Tibial artery (tissue), 4 donors: ENCODE results near the gene CARM1.

Source experiments
- DNase-seq, 2 donors: peaks; one replicate each; pipeline ENCODE4 v3.0.0-alpha.2; 2019
- H3K27ac ChIP-seq, 2 donors: fragments of 200-600 bp; sonication (generic) in 1 of 2; 1 replicate in 1 of 2; 2 replicates in 1 of 2; pipeline ENCODE4 v1.5.1; 2018 to 2019; ENCODE audit warnings: mild to moderate bottlenecking in 1 of 2
- H3K27me3 ChIP-seq, 2 donors: fragments of 200-600 bp; sonication (generic) in 1 of 2; one replicate each; pipeline versions ENCODE4 v1.5.1 to v1.6.0; 2016 to 2019
- H3K36me3 ChIP-seq, 3 donors: fragments of 200-600 bp; sonication (generic) in 2 of 3; one replicate each; pipeline ENCODE4 v1.5.1; 2016 to 2019; ENCODE audit warnings: mild to moderate bottlenecking in 2 of 3
- H3K4me1 ChIP-seq, 4 donors: fragments of 200-600 bp; sonication (generic) in 2 of 4; 1 replicate in 3 of 4; 2 replicates in 1 of 4; pipeline ENCODE4 v1.5.1; 2016 to 2019
- H3K4me3 ChIP-seq, 2 donors: fragments of 200-600 bp; sonication (generic) in 1 of 2; 1 replicate in 1 of 2; 2 replicates in 1 of 2; pipeline ENCODE4 v1.5.1; 2018 to 2019; ENCODE audit warnings: mild to moderate bottlenecking in 2 of 2
- H3K9me3 ChIP-seq, 3 donors: fragments of 200-600 bp; sonication (generic) in 1 of 3; one replicate each; pipeline ENCODE4 v1.5.1; 2016 to 2019
- intact Hi-C: fragments of 100-400 bp; cut with DNase I; formaldehyde crosslinking; loops from one replicate; pipeline ENCODE4 v1.15.0; 2023; ENCODE audit warnings: low total_unique reads
- TF ChIP-seq, protein P1 (sequence below), 2 experiments: fragments of 200-600 bp in 1 of 2; fragments of 450-650 bp in 1 of 2; IDR thresholded peaks; one replicate each; pipeline ENCODE4 v1.5.1; 2017 to 2019; ENCODE audit warnings: antibody characterized with exemption in 2 of 2, mild to moderate bottlenecking in 1 of 2, moderate library complexity in 1 of 2

Gene CARM1

GRCh38 chr19:10829967-10830366, 41.4 kb upstream of the CARM1 start:
- H3K4me3 ChIP-seq, result no peak overlapping the region
- intact Hi-C loops, result no loop called here
- H3K27me3 ChIP-seq, result no peaks in the 10 kb centered on the region
- DNase-seq, result no peak
- H3K27ac ChIP-seq, result no peak overlapping the region
- peaks cover 31 to 94% (median 65%) of the 10 kb centered on the region in 3 donors for H3K36me3 ChIP-seq
- peaks cover 0 to 3% (median 1%) of the 10 kb centered on the region in 4 donors for H3K4me1 ChIP-seq
- no peaks in the 10 kb centered on the region for H3K9me3 ChIP-seq
- TF ChIP-seq, protein P1, sequence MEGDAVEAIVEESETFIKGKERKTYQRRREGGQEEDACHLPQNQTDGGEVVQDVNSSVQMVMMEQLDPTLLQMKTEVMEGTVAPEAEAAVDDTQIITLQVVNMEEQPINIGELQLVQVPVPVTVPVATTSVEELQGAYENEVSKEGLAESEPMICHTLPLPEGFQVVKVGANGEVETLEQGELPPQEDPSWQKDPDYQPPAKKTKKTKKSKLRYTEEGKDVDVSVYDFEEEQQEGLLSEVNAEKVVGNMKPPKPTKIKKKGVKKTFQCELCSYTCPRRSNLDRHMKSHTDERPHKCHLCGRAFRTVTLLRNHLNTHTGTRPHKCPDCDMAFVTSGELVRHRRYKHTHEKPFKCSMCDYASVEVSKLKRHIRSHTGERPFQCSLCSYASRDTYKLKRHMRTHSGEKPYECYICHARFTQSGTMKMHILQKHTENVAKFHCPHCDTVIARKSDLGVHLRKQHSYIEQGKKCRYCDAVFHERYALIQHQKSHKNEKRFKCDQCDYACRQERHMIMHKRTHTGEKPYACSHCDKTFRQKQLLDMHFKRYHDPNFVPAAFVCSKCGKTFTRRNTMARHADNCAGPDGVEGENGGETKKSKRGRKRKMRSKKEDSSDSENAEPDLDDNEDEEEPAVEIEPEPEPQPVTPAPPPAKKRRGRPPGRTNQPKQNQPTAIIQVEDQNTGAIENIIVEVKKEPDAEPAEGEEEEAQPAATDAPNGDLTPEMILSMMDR (IDR thresholded peaks at IDR 0.05), result no peak

- Histone ChIP-seq H3K27ac (no peak overlapping the region), H3K27me3 (no peaks in the 10 kb centered on the region), H3K36me3 (peaks cover 28 to 90% (median 61%) of the 10 kb centered on the region in 3 donors), H3K4me1 (peaks cover 0 to 7% (median 3%) of the 10 kb centered on the region in 4 donors), H3K9me3 (no peaks in the 10 kb centered on the region), H3K4me3 (no peak overlapping the region)
- no peak for DNase-seq
- intact Hi-C loops, result no loop called here
- TF ChIP-seq, protein P1 (IDR thresholded peaks at IDR 0.05), result no peak
Observed at GRCh38 chr19:10830370-10830769, 41.0 kb upstream of the CARM1 start.

- Histone ChIP-seq H3K9me3 (no peaks in the 10 kb centered on the region), H3K27ac (no peak overlapping the region), H3K36me3 (peaks cover 21 to 82% (median 53%) of the 10 kb centered on the region in 3 donors), H3K4me1 (peaks cover 0 to 13% (median 3%) of the 10 kb centered on the region in 4 donors), H3K27me3 (no peaks in the 10 kb centered on the region), H3K4me3 (no peak overlapping the region)
- DNase-seq, result no peak
- TF ChIP-seq, protein P1 (IDR thresholded peaks at IDR 0.05), result no peak
- intact Hi-C loops, result no loop called here
Observed at GRCh38 chr19:10830931-10831779, 40.2 kb upstream of the CARM1 start.

DNA sequence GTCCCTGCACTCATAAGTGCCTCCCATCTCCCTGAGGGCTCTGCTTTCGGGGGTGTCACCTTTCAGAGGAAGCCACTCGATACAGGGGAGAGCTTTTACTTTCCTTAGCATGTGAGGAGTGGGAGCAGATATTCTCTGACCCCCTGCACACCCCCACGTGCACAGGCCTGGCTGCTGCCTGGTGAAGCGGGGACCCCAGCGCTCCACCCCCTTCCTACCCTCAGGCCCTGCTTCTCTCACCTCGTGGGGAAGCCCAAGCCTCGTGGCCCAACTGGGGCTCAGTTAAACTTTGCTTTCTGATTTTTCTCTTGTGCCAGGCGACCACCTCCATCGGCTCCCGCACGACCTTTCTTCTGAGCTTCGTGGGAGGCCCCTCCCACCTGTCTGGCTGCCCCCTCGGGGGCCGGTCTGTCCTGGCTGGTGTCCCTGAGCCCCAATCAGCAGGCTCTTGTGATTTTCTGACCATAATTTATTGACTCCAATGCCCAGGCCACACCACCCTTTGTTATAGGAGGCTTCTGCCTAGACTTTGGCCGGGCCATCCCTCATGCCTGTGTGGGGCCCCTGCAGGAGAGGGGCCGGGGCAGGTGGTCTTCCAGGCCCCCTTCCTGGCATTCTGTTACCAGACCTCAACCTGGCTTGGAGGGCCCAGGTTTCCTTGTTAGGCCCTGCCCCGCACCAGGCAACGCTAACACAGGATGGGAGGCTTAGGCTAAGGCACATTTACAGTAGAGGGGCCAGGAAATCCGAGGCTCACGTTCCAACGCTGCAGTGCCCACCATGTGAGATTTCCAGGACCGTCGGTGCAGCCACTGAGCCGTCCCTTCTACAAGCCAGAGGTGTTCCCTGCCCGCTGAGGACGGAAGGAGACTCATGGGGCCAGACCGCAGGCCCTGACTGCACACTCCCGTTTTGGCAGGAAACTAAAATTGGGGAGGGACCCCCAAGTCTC, 39.1 kb upstream of the CARM1 start:
- no peak for DNase-seq
- Histone ChIP-seq H3K27me3 (no peaks in the 10 kb centered on the region), H3K36me3 (peaks cover 10 to 71% (median 45%) of the 10 kb centered on the region in 3 donors), H3K4me3 (no peak overlapping the region), H3K4me1 (peaks cover 0 to 21% (median 9%) of the 10 kb centered on the region in 4 donors), H3K9me3 (no peaks in the 10 kb centered on the region), H3K27ac (no peak overlapping the region)
- intact Hi-C loops, result no loop called here
- TF ChIP-seq, protein P1 (IDR thresholded peaks at IDR 0.05), result no peak

GRCh38 chr19:10832939-10833296, 38.4 kb upstream of the CARM1 start:
- Histone ChIP-seq H3K27me3 (no peaks in the 10 kb centered on the region), H3K27ac (no peak overlapping the region), H3K4me3 (no peak overlapping the region), H3K4me1 (peaks cover 0 to 21% (median 9%) of the 10 kb centered on the region in 4 donors), H3K36me3 (peaks cover 9 to 64% (median 39%) of the 10 kb centered on the region in 3 donors), H3K9me3 (no peaks in the 10 kb centered on the region)
- TF ChIP-seq, protein P1 (IDR thresholded peaks at IDR 0.05), result no peak
- no peak for DNase-seq
- intact Hi-C loops, result no loop called here
